Stimulated activated CD8-positive, alpha-beta memory T cell treated with anti-CD3 and anti-CD28 coated beads, Interleukin-7, amount 100 ng/mL, for 24 hours (primary cell): ENCODE data around the gene CAMKV.
"Not testable (repeated sequence)": the region's sequence is repeated elsewhere in the genome, so short reads cannot be mapped to it uniquely, and the experiment has no call there.

ENCODE experiments used
- DNase-seq: peaks from one replicate; pipeline ENCODE4 v3.0.0-alpha.2; 2020; ENCODE audit warnings: low read depth

CAMKV gene

DNA sequence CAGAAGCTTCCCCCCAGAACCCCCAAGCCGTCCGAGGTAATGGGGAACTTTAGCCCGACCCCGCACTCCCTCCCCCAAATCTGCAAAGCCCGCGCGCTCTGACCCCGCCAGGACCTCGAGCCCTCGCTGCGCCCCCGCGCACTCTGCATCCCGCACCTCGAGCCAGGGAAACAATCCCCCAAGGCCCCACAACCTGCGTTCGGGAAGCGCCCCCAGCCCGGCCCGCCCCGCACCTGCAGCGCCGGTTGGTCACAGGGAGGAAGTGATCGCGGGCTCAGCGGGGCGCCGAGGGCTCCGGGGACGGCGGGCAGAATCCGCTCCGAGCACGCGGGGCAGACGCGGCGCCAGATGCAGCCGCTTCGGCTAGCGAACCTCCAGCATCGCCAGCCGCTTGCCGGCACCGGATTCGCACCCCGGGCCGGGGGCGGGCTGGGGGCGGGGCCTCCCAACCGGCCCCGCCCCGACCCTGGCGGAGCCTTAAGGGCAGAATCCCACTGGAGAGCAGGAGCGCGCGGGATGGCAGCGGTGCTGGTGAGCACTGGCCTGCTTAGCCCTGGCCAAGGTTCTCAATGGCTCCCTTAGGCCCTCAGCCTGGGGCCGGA is at the start of gene CAMKV:
TSS of gene CAMKV (minus strand) at position 382 of the 602 bp plus-strand sequence. CDS start 7,518 bp downstream, outside the sequence.
- no peak for DNase-seq

DNA sequence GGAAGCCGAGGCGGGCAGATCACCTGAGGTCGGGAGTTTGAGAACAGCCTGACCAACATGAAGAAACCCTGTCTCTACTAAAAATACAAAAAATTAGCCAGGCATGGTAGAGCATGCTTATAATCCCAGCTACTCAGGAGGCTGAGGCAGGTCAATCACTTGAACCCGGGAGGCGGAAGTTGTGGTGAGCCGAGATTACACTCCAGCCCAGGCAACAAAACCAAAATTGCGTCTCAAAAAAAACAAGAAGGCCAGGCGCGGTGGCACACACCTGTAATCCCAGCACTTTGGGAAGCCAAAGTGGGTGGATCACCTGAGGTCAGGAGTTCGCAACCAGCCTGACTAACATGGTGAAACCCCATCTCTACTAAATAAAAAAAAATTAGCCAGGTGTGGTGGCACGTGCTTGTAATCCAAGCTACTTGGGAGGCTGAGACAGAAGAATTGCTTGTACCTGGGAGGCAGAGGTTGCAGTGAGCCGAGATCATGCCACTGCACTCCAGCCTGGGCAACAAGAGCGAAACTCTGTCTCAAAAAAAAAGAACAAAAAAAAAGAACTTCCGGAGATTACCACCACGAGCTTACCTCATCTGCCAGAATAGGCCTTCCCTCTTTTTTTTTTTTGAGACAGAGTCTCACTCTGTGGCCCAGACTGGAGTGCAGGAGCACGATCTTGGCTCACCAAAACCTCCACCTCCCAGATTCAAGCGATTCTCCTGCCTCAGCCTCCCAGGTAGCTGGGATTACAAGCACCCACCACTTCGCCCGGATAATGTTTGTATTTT is 48.3 kb upstream of the CAMKV start:
- DNase-seq: not testable (repeated sequence)

- no peak for DNase-seq
Observed at GRCh38 chr3:49916686-49917085, 47.0 kb upstream of the CAMKV start.

DNA sequence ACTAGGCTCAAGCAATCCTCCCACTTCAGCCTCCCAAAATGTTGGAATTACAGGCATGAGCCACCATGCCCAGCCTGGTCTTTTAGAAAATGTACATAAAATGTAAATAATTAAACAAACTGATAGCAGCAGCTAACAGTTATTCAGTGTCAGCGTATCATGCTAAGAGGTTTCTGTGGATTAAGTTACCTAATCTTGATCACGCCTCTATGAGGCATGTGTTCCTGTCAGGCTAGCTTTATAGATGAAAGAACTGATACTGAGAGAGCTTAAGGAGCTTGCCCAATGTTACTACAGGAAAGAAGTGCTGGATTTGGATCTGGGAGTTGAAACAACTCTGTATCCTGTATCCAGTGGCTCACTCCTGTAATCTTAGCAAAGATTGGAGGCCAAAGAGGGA is 45.2 kb upstream of the CAMKV start:
- no peak for DNase-seq

- DNase-seq: no peak
Observed at GRCh38 chr3:49912881-49913281, 43.2 kb upstream of the CAMKV start.

- no peak for DNase-seq
Observed at GRCh38 chr3:49911611-49912010, 41.9 kb upstream of the CAMKV start.

DNA sequence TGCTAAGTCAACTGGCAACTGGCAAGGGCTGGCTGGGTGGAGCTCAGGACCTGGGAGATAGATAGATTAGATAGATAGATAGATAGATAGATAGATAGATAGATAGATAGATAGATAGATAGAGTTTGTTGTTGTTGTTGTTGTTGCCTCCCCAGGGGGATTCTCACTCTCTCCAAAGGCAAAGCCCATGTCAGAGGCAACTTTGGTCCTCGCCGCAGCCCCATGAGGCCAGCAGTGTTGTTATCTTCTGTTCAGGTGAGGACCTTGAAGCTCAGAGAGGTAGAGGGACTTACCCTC is 41.4 kb upstream of the CAMKV start:
- no peak for DNase-seq

DNA sequence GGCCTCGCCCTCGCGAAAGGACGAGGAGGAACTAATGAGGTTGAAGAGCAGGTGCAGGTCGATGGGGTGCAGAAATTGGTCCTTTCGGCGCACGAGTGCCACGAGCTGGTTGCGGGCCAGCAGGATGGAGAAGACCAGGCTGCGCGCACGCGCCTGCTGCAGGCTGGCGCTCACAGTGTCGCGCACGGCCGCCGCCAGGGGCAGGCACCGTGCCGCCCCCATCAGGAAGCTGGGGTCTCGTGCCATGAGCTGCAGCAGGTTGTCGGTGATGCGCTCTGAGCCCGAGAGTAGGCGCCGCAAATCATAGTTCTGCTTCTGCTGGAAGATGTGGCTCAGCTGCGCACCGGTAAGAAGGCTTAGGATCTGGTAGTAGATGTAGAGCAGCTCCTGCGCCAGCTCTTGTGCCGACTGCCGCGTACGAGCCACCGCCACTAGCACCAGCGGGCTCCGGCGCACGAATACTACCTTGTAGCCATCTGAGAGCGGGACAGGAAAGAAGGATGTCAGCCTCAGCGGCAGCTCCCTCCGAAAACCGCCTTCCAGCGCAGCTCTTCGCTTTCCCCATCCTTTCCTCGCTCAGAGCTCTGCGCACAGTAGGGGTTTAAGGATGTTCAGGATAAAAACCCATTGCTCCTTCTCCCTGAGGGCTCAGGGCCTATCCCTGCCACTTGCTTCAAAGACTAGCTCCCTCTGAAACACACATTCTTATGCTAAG is 40.9 kb upstream of the CAMKV start:
- DNase-seq: no peak

DNA sequence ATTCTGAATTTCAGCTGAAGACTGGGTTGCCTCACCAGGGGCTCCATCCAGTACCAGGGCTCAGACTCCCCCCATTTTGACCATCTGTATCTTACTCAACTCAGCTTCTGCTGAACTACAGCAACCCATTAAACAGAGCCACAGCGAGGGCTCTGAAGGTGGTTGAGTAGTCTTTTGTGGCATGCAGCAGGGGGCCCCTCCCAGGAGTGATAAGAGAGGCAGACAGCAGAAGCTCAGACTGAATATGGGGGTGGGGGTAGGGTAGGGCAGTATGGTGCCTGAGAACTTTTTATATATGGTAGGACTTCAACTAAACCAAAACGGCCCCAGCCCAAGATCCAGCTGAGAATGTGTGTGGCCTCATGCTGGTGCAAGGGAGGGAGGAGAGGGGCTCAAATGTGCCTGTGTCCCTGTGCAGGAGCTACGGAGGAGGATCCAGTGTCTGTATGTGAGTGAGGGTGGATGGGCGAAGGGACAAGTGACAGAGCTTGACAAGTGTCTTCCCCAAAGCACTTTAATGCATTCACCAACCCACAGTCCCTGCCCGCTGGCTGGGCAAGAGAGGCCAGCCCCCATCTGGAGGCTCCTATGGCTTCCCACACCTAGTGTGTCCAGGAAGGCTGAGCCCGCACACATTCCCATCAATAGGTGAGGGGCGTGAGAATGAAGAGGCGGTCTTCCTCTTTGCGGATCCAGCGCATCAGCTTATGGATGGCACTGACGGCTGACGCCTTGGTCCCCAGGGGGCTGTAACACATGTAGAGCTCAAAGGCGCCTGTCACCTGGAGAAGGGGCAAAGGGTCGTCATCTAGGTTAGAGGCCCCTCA is 38.9 kb upstream of the CAMKV start:
- no peak for DNase-seq

DNA sequence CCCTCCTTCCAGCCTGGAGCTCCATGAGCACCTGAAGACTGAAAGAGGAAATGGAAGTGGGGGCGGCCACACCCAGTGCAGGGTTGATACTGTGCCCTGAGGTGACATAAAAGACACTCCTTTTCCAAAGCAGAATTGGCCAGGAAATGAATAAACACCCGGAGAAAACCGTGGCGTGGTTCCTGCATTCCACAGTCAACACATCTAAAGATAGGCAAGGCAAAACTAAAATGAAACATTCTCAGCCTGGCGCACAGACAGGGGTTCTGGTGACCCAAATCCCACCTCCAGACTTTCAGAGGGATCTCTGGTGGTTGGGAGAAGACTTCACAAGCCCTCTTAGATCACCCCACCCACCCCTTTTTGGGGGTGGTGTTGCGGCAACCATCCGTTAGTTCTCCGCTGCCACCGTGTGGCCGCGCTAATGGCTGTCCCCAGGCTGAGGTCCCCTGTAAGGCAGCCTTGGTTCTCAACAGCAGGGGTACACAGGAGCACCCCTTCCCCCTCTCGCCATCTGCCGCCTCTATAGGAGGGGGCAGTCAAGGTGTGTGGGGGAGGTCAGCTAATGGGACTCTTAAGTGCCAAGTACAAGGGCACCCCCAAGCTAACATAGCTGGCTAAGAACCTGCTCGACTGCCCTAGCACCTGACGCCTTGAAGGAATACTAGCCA is 36.5 kb upstream of the CAMKV start:
- no peak for DNase-seq

DNA sequence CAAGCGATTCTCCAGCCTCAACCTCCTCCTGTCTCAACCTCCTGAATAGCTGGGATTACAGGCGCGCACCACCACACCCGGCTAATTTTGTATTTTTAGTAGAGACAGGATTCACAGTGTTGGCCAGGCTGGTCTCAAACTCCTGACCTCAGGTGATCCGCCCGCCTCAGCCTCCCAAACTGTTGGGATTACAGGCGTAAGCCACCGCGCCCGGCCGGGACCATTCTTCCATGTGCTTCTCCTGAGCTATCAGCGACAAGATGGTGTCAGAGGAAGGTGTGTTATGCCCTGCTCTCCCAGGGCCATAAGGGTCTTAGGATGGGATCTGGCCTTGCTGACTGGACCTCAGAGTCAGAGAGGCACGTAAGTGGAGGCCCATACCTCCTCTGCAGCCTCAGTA is 34.7 kb upstream of the CAMKV start:
- DNase-seq: not testable (repeated sequence)

- DNase-seq: peak; percentile 57
Observed at GRCh38 chr3:49903451-49904424, 34.0 kb upstream of the CAMKV start, which contains the start of gene MST1R. MST1R (minus strand) TSS chr3:49903873; CDS start chr3:49903609, 264 bp downstream.

- no peak for DNase-seq
Observed at GRCh38 chr3:49902511-49903345, 33.0 kb upstream of the CAMKV start.

GRCh38 chr3:49901366-49902339 is 31.9 kb upstream of the CAMKV start:
- no peak for DNase-seq

- no peak for DNase-seq
Observed at GRCh38 chr3:49900491-49901153, 30.9 kb upstream of the CAMKV start.

DNA sequence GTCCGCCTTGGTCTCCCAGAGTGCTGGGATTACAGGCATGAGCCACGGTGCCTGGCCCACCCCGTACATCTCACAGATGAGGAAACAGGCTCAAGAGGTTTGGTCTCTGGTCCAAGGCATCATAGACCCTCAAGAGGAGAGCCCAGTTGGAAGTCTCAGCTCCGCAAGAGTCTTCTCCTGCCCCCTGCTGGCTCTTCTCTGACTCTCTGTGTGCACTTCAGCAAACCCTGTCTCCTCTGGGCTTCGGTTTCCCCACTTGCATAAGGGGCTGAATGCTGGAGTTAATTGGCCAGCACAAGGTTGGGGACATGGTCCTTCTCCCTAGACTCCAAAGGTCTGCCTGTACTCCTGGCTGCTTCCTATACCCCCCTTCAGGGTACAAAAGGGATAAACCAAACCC is 30.1 kb upstream of the CAMKV start:
- DNase-seq: no peak

GRCh38 chr3:49898991-49899390 is 29.3 kb upstream of the CAMKV start:
- no peak for DNase-seq

DNA sequence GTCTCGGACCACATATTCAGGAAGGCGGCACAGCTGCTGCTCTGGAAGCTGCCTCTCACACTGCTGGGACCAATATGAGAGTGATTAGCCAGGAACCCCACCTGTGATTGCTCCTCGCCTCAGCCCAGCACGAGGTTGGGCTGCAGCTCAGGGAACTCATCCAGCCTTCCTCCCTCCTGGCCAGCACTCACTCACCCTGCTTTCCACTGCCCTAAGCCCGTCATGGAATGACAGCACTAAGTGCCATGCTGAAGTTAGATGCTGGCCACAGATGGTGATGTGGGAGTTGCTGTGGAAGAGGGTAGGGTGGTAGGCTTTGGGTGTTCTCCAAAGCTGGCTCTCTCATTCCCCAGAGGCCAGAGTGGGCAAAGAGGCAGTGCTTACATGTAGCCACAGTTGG is 26.6 kb upstream of the CAMKV start:
- DNase-seq: no peak
